CD14-positive monocyte (primary cell): ENCODE data around the gene GRK5. TPM values are rescaled to one million over a fixed set of nuclear protein-coding genes. Genes with fewer than 3 reads are reported as not detected.

ENCODE experiments used
- DNase-seq, 3 donors: peaks; one replicate each; pipeline ENCODE4 v3.0.0-alpha.2; 2011 to 2022
- H2AFZ ChIP-seq: 2 replicates; pipeline ENCODE4 v1.6.0; 2012; ENCODE audit warnings: mild to moderate bottlenecking, low read depth, low read length, inconsistent platforms; ENCODE audit not compliant: insufficient read depth, poor library complexity, severe bottlenecking
- H3K27ac ChIP-seq, 2 donors: 1 replicate in 1 of 2; 2 replicates in 1 of 2; pipeline ENCODE4 v1.5.1; 2012 to 2013; ENCODE audit warnings: low read length in 2 of 2, control low read depth in 1 of 2, inconsistent platforms in 1 of 2, low read depth in 1 of 2, mild to moderate bottlenecking in 1 of 2
- H3K27me3 ChIP-seq, 2 donors: one replicate each; pipeline versions ENCODE4 v1.6.0 to v1.6.1; 2011 to 2013; ENCODE audit warnings: low read length in 2 of 2; ENCODE audit not compliant: control insufficient read depth in 2 of 2, insufficient read depth in 2 of 2
- H3K36me3 ChIP-seq, 2 donors: replicated peaks in 1 of 2; 1 replicate in 1 of 2; 2 replicates in 1 of 2; pipeline versions ENCODE4 v1.5.1 to v1.6.1; 2012 to 2013; ENCODE audit warnings: low read length in 2 of 2, control low read depth in 1 of 2, inconsistent platforms in 1 of 2, mild to moderate bottlenecking in 1 of 2; ENCODE audit not compliant: insufficient read depth in 2 of 2, control insufficient read depth in 1 of 2
- H3K4me1 ChIP-seq, 2 donors: 1 replicate in 1 of 2; 2 replicates in 1 of 2; pipeline versions ENCODE4 v1.5.1 to v1.6.1; 2012 to 2013; ENCODE audit warnings: low read length in 2 of 2, control low read depth in 1 of 2, inconsistent platforms in 1 of 2, mild to moderate bottlenecking in 1 of 2, moderate library complexity in 1 of 2; ENCODE audit not compliant: insufficient read depth in 2 of 2, control insufficient read depth in 1 of 2
- H3K4me2 ChIP-seq: replicated peaks from 2 replicates; pipeline ENCODE3; 2012; ENCODE audit warnings: low read length, moderate library complexity, mild to moderate bottlenecking; ENCODE audit not compliant: poor library complexity, severe bottlenecking; ENCODE audit errors: extremely low read depth
- H3K4me3 ChIP-seq, 3 experiments: fragments of 200-600 bp in 1 of 3; sonication (generic) in 1 of 3; replicated peaks in 1 of 3; 1 replicate in 2 of 3; 2 replicates in 1 of 3; pipeline ENCODE4 v1.5.1; 2011 to 2013; ENCODE audit warnings: low read length in 3 of 3, mild to moderate bottlenecking in 3 of 3, control low read depth in 2 of 3, low read depth in 2 of 3, inconsistent platforms in 1 of 3, moderate library complexity in 1 of 3
- H3K79me2 ChIP-seq: 2 replicates; pipeline ENCODE4 v1.6.0; 2012; ENCODE audit warnings: mild to moderate bottlenecking, control low read depth, inconsistent platforms, low read length, moderate library complexity; ENCODE audit not compliant: insufficient read depth
- H3K9ac ChIP-seq: 2 replicates; pipeline ENCODE4 v1.6.0; 2017; ENCODE audit warnings: low read length, mild to moderate bottlenecking; ENCODE audit not compliant: insufficient read depth, poor library complexity, severe bottlenecking
- H3K9me3 ChIP-seq, 2 donors: replicated peaks in 1 of 2; 1 replicate in 1 of 2; 2 replicates in 1 of 2; pipeline versions ENCODE4 v1.5.1 to v1.6.1; 2012 to 2013; ENCODE audit warnings: low read length in 2 of 2, control low read depth in 1 of 2; ENCODE audit not compliant: control insufficient read depth in 1 of 2, insufficient read depth in 1 of 2
- H4K20me1 ChIP-seq: 2 replicates; pipeline ENCODE4 v1.6.0; 2012; ENCODE audit warnings: mild to moderate bottlenecking, low read length, control low read depth, moderate library complexity; ENCODE audit not compliant: insufficient read depth
- H3K27ac Mint-ChIP-seq, 7 donors: one replicate each; pipeline ENCODE4 v1.8.0; 2020; ENCODE audit warnings: mild to moderate bottlenecking in 7 of 7, mixed read lengths in 7 of 7, moderate library complexity in 6 of 7, inconsistent platforms in 2 of 7
- H3K27me3 Mint-ChIP-seq, 3 donors: one replicate each; pipeline ENCODE4 v1.8.0; 2021 to 2022; ENCODE audit warnings: low read depth in 3 of 3, mild to moderate bottlenecking in 3 of 3, mixed read lengths in 3 of 3, moderate library complexity in 3 of 3, inconsistent platforms in 1 of 3
- H3K36me3 Mint-ChIP-seq, 2 donors: one replicate each; pipeline ENCODE4 v1.8.0; 2020; ENCODE audit warnings: mixed read lengths in 2 of 2, inconsistent platforms in 1 of 2, mild to moderate bottlenecking in 1 of 2
- H3K4me1 Mint-ChIP-seq: one replicate; pipeline ENCODE4 v1.8.0; 2020; ENCODE audit warnings: mild to moderate bottlenecking, mixed read lengths
- H3K4me3 Mint-ChIP-seq, 2 donors: one replicate each; pipeline ENCODE4 v1.8.0; 2020; ENCODE audit warnings: mild to moderate bottlenecking in 2 of 2, mixed read lengths in 2 of 2, moderate library complexity in 1 of 2
- H3K9me3 Mint-ChIP-seq, 7 donors: one replicate each; pipeline ENCODE4 v1.8.0; 2020 to 2022; ENCODE audit warnings: mixed read lengths in 7 of 7, mild to moderate bottlenecking in 6 of 7, moderate library complexity in 6 of 7, inconsistent platforms in 2 of 7
- WGBS: methylation state at CpG from one replicate; pipeline ENCODE4 v1.1.5; 2013; ENCODE audit warnings: missing lambda C conversion rate; ENCODE audit not compliant: insufficient coverage; 5-methylcytosine and 5-hydroxymethylcytosine counted together
- intact Hi-C, 2 donors: fragments of 100-400 bp; cut with micrococcal nuclease; formaldehyde crosslinking; loops; one replicate each; pipeline versions ENCODE4 v1.15.0 to v1.15.1; 2023
- polyA plus RNA-seq, 3 donors: library from polyadenylated mRNA; depleted of rRNA in 1 of 3; unstranded in 2 of 3; stranded (reverse) in 1 of 3; fragments of 300-500 nt in 2 of 3; fragments of >200 nt in 1 of 3; fragmentation: Illumina TruSeq in 2 of 3; gene quantifications; 1 replicate in 2 of 3; 2 replicates in 1 of 3; pipeline ENCODE4 v1.2.3, GENCODE V29; 2012 to 2021
- TF ChIP-seq, protein P1 (sequence below): fragments of 200-600 bp; IDR thresholded peaks from one replicate; pipeline ENCODE4 v1.8.0; 2022; ENCODE audit warnings: antibody characterized with exemption, mild to moderate bottlenecking

The GRK5 gene
- polyA plus RNA-seq, 3 donors, result 1.2 to 6.5 (median 2.8) TPM

GRCh38 chr10:119465085-119465484 lies 257.7 kb downstream of the GRK5 start:
- intact Hi-C loops, result no loop called here
- Histone ChIP-seq H2AFZ (no peak overlapping the region), H3K36me3 (no peaks in the 10 kb centered on the region), H3K27me3 (no peaks in the 10 kb centered on the region), H3K79me2 (no peaks in the 10 kb centered on the region), H3K9ac (no peak overlapping the region), H3K4me1 (peaks cover 6 to 7% of the 10 kb centered on the region in 2 donors), H3K4me3 (no peak overlapping the region), H3K4me2 (no peak overlapping the region), H4K20me1 (no peaks in the 10 kb centered on the region), H3K27ac (no peak overlapping the region), H3K9me3 (peaks cover 0 to 12% of the 10 kb centered on the region in 2 donors)
- 95% methylated on average over 4 of the region's 4 CpGs for WGBS
- Mint-ChIP-seq H3K4me3 (no peak overlapping the region), H3K9me3 (peaks cover 10 to 14% (median 13%) of the 10 kb centered on the region in 7 donors), H3K27ac (no peak overlapping the region), H3K36me3 (no peaks in the 10 kb centered on the region), H3K4me1 (peaks cover 9% of the 10 kb centered on the region), H3K27me3 (peaks cover 6 to 12% (median 7%) of the 10 kb centered on the region in 3 donors)
- TF ChIP-seq, protein P1, sequence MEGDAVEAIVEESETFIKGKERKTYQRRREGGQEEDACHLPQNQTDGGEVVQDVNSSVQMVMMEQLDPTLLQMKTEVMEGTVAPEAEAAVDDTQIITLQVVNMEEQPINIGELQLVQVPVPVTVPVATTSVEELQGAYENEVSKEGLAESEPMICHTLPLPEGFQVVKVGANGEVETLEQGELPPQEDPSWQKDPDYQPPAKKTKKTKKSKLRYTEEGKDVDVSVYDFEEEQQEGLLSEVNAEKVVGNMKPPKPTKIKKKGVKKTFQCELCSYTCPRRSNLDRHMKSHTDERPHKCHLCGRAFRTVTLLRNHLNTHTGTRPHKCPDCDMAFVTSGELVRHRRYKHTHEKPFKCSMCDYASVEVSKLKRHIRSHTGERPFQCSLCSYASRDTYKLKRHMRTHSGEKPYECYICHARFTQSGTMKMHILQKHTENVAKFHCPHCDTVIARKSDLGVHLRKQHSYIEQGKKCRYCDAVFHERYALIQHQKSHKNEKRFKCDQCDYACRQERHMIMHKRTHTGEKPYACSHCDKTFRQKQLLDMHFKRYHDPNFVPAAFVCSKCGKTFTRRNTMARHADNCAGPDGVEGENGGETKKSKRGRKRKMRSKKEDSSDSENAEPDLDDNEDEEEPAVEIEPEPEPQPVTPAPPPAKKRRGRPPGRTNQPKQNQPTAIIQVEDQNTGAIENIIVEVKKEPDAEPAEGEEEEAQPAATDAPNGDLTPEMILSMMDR, result no peak
- DNase-seq, result no peak

GRCh38 chr10:119466076-119466475 lies 258.7 kb downstream of the GRK5 start:
- Histone ChIP-seq H3K4me1 (peaks cover 6 to 7% of the 10 kb centered on the region in 2 donors), H3K9ac (no peak overlapping the region), H3K79me2 (no peaks in the 10 kb centered on the region), H3K4me2 (no peak overlapping the region), H2AFZ (no peak overlapping the region), H3K4me3 (no peak overlapping the region), H4K20me1 (no peaks in the 10 kb centered on the region), H3K27ac (no peak overlapping the region), H3K36me3 (no peaks in the 10 kb centered on the region), H3K27me3 (no peaks in the 10 kb centered on the region), H3K9me3 (peaks cover 0 to 12% of the 10 kb centered on the region in 2 donors)
- WGBS, result 61% methylated on average over 6 of the region's 10 CpGs
- Mint-ChIP-seq H3K27ac (no peak overlapping the region), H3K27me3 (peaks cover 6 to 10% (median 7%) of the 10 kb centered on the region in 3 donors), H3K4me1 (peaks cover 9% of the 10 kb centered on the region), H3K9me3 (peaks cover 10 to 14% (median 13%) of the 10 kb centered on the region in 7 donors), H3K4me3 (no peak overlapping the region), H3K36me3 (no peaks in the 10 kb centered on the region)
- DNase-seq, result no peak
- intact Hi-C loops, result no loop called here
- TF ChIP-seq, protein P1, result no peak
